Coronary artery (tissue), 2 donors: Measurements from ENCODE around the gene CCND1.

Source experiments
- DNase-seq: peaks from one replicate; pipeline ENCODE4 v3.0.0-alpha.2; 2017; ENCODE audit warnings: low spot score
- H3K27ac ChIP-seq, 2 donors: fragments of 200-600 bp; sonication (generic); one replicate each; pipeline ENCODE4 v1.5.1; 2016 to 2019
- H3K4me3 ChIP-seq: fragments of 200-600 bp; sonication (generic); 2 replicates; pipeline ENCODE4 v1.5.1; 2016; ENCODE audit warnings: mild to moderate bottlenecking, moderate library complexity
- TF ChIP-seq, protein P1 (sequence below): fragments of 200-600 bp; sonication (generic); IDR thresholded peaks from one replicate; pipeline ENCODE4 v1.5.1; 2019; ENCODE audit warnings: antibody characterized with exemption

CCND1 gene

DNA sequence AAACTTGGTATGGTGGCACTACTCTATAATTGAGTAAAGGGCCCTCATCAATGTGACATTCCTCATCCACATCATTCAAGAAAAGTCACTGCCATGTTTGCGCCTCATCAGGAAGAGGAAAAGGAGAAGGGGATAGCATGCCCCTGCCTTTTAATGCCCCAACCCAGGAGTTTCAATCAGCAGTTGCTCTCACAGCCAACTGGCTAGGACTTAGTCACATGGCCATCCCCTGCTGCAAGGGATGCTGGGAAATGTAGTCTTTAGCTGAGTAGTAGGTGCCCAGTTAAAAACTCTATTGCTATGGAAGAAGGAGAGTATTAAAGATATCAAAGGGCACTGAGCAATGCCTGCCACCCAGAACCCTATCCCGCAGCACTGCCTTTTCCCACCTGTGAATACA is 10.9 kb upstream of the CCND1 start:
- Histone ChIP-seq H3K4me3 (no peak overlapping the region), H3K27ac (no peak overlapping the region)
- TF ChIP-seq, protein P1, sequence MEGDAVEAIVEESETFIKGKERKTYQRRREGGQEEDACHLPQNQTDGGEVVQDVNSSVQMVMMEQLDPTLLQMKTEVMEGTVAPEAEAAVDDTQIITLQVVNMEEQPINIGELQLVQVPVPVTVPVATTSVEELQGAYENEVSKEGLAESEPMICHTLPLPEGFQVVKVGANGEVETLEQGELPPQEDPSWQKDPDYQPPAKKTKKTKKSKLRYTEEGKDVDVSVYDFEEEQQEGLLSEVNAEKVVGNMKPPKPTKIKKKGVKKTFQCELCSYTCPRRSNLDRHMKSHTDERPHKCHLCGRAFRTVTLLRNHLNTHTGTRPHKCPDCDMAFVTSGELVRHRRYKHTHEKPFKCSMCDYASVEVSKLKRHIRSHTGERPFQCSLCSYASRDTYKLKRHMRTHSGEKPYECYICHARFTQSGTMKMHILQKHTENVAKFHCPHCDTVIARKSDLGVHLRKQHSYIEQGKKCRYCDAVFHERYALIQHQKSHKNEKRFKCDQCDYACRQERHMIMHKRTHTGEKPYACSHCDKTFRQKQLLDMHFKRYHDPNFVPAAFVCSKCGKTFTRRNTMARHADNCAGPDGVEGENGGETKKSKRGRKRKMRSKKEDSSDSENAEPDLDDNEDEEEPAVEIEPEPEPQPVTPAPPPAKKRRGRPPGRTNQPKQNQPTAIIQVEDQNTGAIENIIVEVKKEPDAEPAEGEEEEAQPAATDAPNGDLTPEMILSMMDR: no peak
- DNase-seq: no peak

DNA sequence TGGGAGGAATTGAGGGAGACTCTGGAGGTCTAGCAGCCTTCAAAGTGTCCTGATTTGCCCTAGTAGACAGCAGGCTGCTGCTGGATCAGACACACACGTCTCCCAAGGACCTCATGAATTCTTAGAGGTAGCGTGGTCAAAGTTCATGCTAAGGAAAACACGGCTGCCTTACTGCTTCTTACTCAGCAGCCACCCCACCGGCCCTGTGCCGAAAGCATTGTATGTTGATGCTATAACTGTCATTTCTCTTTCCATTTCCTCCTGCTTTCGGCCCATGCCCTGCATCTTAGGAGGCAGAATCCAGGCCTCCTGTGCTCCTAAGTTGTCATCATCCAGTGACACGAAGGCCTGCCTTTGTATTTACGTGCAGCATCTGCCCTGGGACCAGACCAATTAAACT is 10.5 kb upstream of the CCND1 start:
- DNase-seq: no peak

DNA sequence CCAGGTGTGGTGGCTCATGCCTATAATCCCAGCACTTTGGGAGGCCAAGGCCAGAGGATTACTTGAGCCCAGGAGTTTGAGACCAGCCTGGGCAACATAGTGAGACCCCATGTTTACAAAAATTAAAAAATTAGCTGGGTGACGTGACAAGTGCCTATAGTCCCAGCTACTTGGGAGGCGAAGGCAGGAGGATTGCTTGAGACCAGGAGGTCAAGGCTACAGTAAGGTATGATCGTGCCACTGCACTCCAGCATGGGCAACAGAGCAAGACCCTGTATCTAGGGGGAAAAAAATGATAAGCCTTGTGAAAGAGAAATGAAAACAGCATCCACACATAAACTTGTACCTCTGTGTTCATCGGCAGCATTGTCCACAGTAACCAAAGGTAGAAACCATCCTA is 8.1 kb upstream of the CCND1 start:
- TF ChIP-seq, protein P1: no peak
- Histone ChIP-seq H3K27ac (no peak overlapping the region), H3K4me3 (no peak overlapping the region)
- DNase-seq: no peak

More for the DNA sequence above, 10.5 kb upstream of the CCND1 start:
- no peak overlapping the region for H3K27ac ChIP-seq
- TF ChIP-seq, protein P1: no peak
- H3K4me3 ChIP-seq: no peak overlapping the region

DNA sequence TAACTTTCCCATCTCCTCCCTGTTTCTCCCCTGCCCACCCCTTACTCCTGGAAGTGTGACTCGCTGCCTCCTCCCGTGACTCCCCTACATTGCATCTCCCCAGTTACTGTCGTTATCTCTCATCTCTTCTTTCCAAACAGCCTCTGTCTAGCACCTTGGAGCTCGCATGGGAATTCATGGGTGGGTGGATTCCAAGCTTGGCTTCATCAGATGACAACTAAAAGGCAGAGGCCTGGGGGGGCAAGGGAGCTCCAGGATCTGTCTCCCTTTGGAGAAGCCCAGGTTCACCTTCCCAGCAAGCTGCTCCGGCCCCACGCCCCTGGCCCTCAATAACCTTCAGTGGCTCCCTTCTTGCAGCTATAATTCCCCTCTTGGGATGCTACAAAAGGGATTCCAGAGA is 6.9 kb upstream of the CCND1 start:
- Histone ChIP-seq H3K4me3 (no peak overlapping the region), H3K27ac (no peak overlapping the region)
- TF ChIP-seq, protein P1: no peak
- no peak for DNase-seq

DNA sequence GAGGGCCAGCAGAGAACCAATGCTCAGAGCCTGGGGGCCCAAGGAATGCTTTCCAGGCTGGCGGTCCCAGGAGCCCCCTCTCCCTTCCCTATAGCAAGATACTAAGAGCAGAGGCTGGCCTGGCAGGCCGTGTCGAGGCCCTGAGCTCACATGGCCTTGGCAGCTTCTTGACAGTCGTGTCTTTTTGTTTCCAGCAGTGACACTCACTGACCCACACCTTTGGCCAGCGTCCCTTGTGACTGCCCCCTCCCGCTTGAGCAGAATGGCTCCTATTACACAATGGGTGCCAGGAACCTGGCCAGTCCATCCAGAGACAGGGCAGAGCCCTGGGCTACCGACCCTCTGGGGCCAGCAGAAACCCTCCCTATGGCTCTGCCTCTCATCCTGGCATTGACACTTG is 6.4 kb upstream of the CCND1 start:
- no peak overlapping the region for H3K4me3 ChIP-seq
- DNase-seq: peak; percentile 66
- no peak overlapping the region for H3K27ac ChIP-seq
- TF ChIP-seq, protein P1: no peak

DNA sequence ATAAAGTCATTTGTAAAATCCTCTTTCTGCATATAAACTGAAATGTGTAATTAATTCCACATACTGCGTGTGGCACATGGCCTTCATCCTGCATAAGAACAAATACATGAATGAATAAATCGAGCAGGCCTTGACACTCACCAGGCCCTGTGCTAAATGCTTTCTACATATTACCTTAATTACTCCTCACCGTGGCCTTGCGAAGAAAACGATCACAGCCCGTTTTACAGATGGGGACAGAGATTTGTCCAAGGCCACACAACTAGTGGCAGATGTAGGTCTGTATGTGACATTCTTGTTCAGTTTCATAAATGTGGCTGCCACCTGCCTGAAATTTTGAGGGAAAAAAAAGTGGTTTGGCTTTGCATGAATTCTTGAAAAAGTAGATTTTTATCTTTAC is 5.8 kb upstream of the CCND1 start:
- TF ChIP-seq, protein P1: no peak
- DNase-seq: no peak
- no peak overlapping the region for H3K4me3 ChIP-seq
- H3K27ac ChIP-seq: no peak overlapping the region

DNA sequence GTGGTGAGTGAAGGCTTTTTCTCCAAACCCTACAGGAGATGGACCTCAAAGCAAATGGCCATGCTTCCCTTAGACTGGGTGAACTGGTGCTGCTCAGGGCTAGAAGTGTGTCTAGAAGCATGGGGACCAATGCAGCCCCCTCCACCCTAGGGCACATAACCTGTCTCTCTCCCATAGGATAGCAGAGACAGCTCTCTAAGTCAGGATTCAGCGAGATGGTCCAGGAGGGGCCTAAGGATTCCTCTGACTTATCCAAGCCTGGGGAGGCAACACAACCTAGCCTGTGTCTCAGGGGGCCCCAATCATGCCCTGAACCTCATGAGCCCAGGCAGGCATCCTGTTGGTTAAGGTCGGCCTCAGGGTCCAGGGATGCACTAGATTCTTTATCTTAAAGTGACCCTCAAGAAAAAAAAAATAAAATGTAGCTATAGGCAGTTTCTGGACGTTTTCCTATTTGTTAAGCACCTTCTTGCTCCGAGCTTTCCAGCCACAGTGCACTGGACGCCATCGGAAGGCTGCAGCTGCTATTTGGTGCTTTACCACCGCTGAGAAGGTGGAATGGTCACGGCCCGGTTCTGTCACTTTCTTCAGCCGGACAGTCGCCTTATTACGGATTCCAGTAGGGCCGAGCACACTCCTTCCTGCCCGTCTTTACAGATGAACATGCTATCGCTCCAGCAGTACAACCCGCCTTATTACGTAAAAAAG is 5.0 kb upstream of the CCND1 start:
- peak overlapping the region; percentile 83 for H3K4me3 ChIP-seq
- peak; percentile 56 for DNase-seq
- H3K27ac ChIP-seq: peak overlapping the region in 1 of 2 donors; percentile 86
- TF ChIP-seq, protein P1: no peak
